SK-N-SH (cell line): ENCODE results near the gene ZNF335. TPM values are rescaled to one million over a fixed set of nuclear protein-coding genes. Genes with fewer than 3 reads are reported as not detected.
A peak's percentile ranks its signal among the peaks of the same experiment; 100 is the strongest.

Experiments
- CTCF ChIA-PET: fragments of 300-600, 350-600 bp; formaldehyde crosslinking; extraction: SDS; loops from one replicate; lab custom pipeline; 2021; lab: Yijun Ruan, JAX
- POLR2A ChIA-PET: fragments of 350-600 bp; sonication (Branson Sonifier 250); formaldehyde crosslinking; extraction: SDS; loops from one replicate; lab custom pipeline; 2020; ENCODE audit warnings: antibody characterized with exemption, inconsistent platforms; lab: Yijun Ruan, JAX
- DNase-seq: peaks from one replicate; pipeline ENCODE4 v3.0.0; 2012
- H2AFZ ChIP-seq: fragments of 200-600 bp; sonication (generic); 2 replicates; pipeline ENCODE4 v1.8.1; 2016; ENCODE audit warnings: antibody characterized with exemption, mild to moderate bottlenecking, low read depth
- H3F3A ChIP-seq: fragments of 200-600 bp; sonication (generic); replicated peaks from 2 replicates; pipeline ENCODE3; 2016; ENCODE audit warnings: antibody characterized with exemption, mild to moderate bottlenecking; ENCODE audit not compliant: insufficient read depth
- H3K27ac ChIP-seq, 2 experiments: fragments of 200-500 bp in 1 of 2; fragments of 200-600 bp in 1 of 2; sonication (Bioruptor generic) in 1 of 2; sonication (generic), shearing (Covaris generic) in 1 of 2; 2 replicates each; pipeline versions ENCODE4 v1.5.1 to v1.6.1; 2014 to 2016; ENCODE audit warnings: low read depth in 2 of 2, inconsistent platforms in 1 of 2, low read length in 1 of 2, mild to moderate bottlenecking in 1 of 2, mixed read lengths in 1 of 2
- H3K27me3 ChIP-seq: fragments of 200-600 bp; sonication (generic), shearing (Covaris generic); 2 replicates; pipeline ENCODE4 v1.6.1; 2016; ENCODE audit warnings: mixed run types; ENCODE audit not compliant: insufficient read depth
- H3K36me3 ChIP-seq, 2 experiments: fragments of 200-500 bp in 1 of 2; fragments of 200-600 bp in 1 of 2; sonication (Bioruptor generic) in 1 of 2; sonication (generic) in 1 of 2; replicated peaks in 1 of 2; 2 replicates each; pipeline versions ENCODE3 to v1.5.1; 2014 to 2016; ENCODE audit warnings: low read length in 1 of 2, mild to moderate bottlenecking in 1 of 2; ENCODE audit not compliant: insufficient read depth in 2 of 2, control insufficient read depth in 1 of 2
- H3K4me1 ChIP-seq, 2 experiments: fragments of 200-500 bp in 1 of 2; fragments of 200-600 bp in 1 of 2; sonication (Bioruptor generic) in 1 of 2; sonication (generic), shearing (Covaris generic) in 1 of 2; 2 replicates each; pipeline versions ENCODE4 v1.5.1 to v1.6.1; 2014 to 2016; ENCODE audit warnings: low read depth in 1 of 2, low read length in 1 of 2, mixed run types in 1 of 2; ENCODE audit not compliant: insufficient read depth in 2 of 2, control insufficient read depth in 1 of 2
- H3K4me2 ChIP-seq: fragments of 200-600 bp; sonication (generic), shearing (Covaris generic); 2 replicates; pipeline ENCODE4 v1.6.1; 2017; ENCODE audit warnings: mixed run types
- H3K4me3 ChIP-seq, 2 experiments: fragments of 200-500 bp in 1 of 2; fragments of 200-600 bp in 1 of 2; sonication (Bioruptor generic) in 1 of 2; sonication (generic), shearing (Covaris generic) in 1 of 2; 2 replicates each; pipeline versions ENCODE4 v1.5.1 to v1.8.1; 2014 to 2016; ENCODE audit warnings: low read depth in 2 of 2, inconsistent platforms in 1 of 2, low read length in 1 of 2, mild to moderate bottlenecking in 1 of 2, mixed read lengths in 1 of 2, moderate library complexity in 1 of 2
- H3K79me2 ChIP-seq: fragments of 200-600 bp; sonication (generic); 2 replicates; pipeline ENCODE4 v1.8.1; 2017; ENCODE audit warnings: mild to moderate bottlenecking; ENCODE audit not compliant: insufficient read depth
- H3K9ac ChIP-seq: fragments of 200-600 bp; sonication (generic); 2 replicates; pipeline ENCODE4 v1.6.1; 2017; ENCODE audit warnings: mixed run types
- H3K9me2 ChIP-seq: fragments of 200-600 bp; sonication (generic); 2 replicates; pipeline ENCODE4 v1.6.1; 2017; ENCODE audit warnings: mixed run types
- H3K9me3 ChIP-seq: fragments of 200-600 bp; sonication (generic); 2 replicates; pipeline ENCODE4 v1.6.1; 2017; ENCODE audit warnings: mixed run types, mild to moderate bottlenecking, moderate library complexity
- H4K20me1 ChIP-seq: fragments of 200-600 bp; sonication (generic); 2 replicates; pipeline ENCODE4 v1.6.1; 2017; ENCODE audit warnings: mild to moderate bottlenecking, mixed run types; ENCODE audit not compliant: insufficient read depth
- ELF1 ChIP-seq: IDR thresholded peaks from 2 replicates; pipeline ENCODE4 v1.4.0; 2012
- JUND ChIP-seq: IDR thresholded peaks from 2 replicates; pipeline ENCODE4 v1.4.0; 2012
- MAX ChIP-seq: IDR thresholded peaks from 2 replicates; pipeline ENCODE4 v1.4.0; 2012; ENCODE audit warnings: low read depth
- POLR2AphosphoS5 ChIP-seq: IDR thresholded peaks from 2 replicates; pipeline ENCODE4 v1.6.1; 2012; ENCODE audit warnings: low read depth, low read length
- RCOR1 ChIP-seq: fragments of 150-350 bp; IDR thresholded peaks from 2 replicates; pipeline ENCODE4 v1.6.1; 2017; ENCODE audit warnings: antibody characterized with exemption, low read length
- RXRA ChIP-seq: IDR thresholded peaks from 2 replicates; pipeline ENCODE4 v1.4.0; 2012; ENCODE audit warnings: low read depth, mild to moderate bottlenecking, borderline replicate concordance
- SIN3A ChIP-seq: IDR thresholded peaks from 2 replicates; pipeline ENCODE4 v1.6.1; 2012; ENCODE audit warnings: low read depth, mild to moderate bottlenecking, low read length, moderate library complexity, borderline replicate concordance
- SMC3 ChIP-seq: IDR thresholded peaks from 2 replicates; pipeline ENCODE4 v1.6.1; 2012; ENCODE audit warnings: low read depth, low read length, improper control_type of control experiment
- TAF1 ChIP-seq: IDR thresholded peaks from 2 replicates; pipeline ENCODE4 v1.6.1; 2012; ENCODE audit warnings: low read depth, mild to moderate bottlenecking, low read length, moderate library complexity, borderline replicate concordance
- TEAD4 ChIP-seq: IDR thresholded peaks from 2 replicates; pipeline ENCODE4 v1.4.0; 2012; ENCODE audit warnings: mild to moderate bottlenecking, borderline replicate concordance; ENCODE audit not compliant: insufficient read depth
- YY1 ChIP-seq: IDR thresholded peaks from 2 replicates; pipeline ENCODE4 v1.4.0; 2012; ENCODE audit warnings: low read depth, mild to moderate bottlenecking
- WGBS: methylation state at CpG from one replicate; pipeline ENCODE4 v1.1.6; 2017; ENCODE audit warnings: low lambda C conversion rate; 5-methylcytosine and 5-hydroxymethylcytosine counted together
- polyA plus RNA-seq, 3 experiments: library from polyadenylated mRNA; depleted of rRNA; stranded (reverse); fragments of >200 nt; gene quantifications; 2 replicates each; pipeline ENCODE4 v1.2.3, GENCODE V29; 2012
- TF ChIP-seq, protein P1 (sequence below): fragments of 200-600 bp; sonication (generic); IDR thresholded peaks from 2 replicates; pipeline ENCODE4 v1.6.1; 2017; ENCODE audit warnings: antibody characterized with exemption, mild to moderate bottlenecking, moderate library complexity
- TF ChIP-seq, protein P2 (sequence below): fragments of 150-350 bp; IDR thresholded peaks from 2 replicates; pipeline ENCODE4 v1.6.1; 2016; ENCODE audit warnings: mild to moderate bottlenecking, low read depth, low read length
- TF ChIP-seq, protein P3 (sequence below): IDR thresholded peaks from 2 replicates; pipeline ENCODE4; 2012

Gene ZNF335
- polyA plus RNA-seq, 1 of the 3 experiments (the other 2 are of a cell fraction): 11.7 TPM

GRCh38 chr20:45974896-45975565 lies 3.0 kb upstream of the ZNF335 start:
- H3K36me3 ChIP-seq: no peaks in the 10 kb centered on the region
- no peaks in the 10 kb centered on the region for H3K27me3 ChIP-seq
- no peak overlapping the region for H3K27ac ChIP-seq
- WGBS: 79% methylated on average over 7 of the region's 7 CpGs
- ChIA-PET POLR2A (no interaction called here), CTCF (interaction anchor here (0.6 to 8.7 kb wide), 5 partner anchors 12 to 90 kb away, joined by 3 to 60 read pairs (median 3); no protein-coding TSS in a partner anchor)
- no peak for DNase-seq
- no peak overlapping the region for H3K9ac ChIP-seq
- peaks cover 12% of the 10 kb centered on the region for H3F3A ChIP-seq
- no peaks in the 10 kb centered on the region for H4K20me1 ChIP-seq
- no peak overlapping the region for H3K4me2 ChIP-seq
- H3K4me1 ChIP-seq: peaks cover 4 to 12% of the 10 kb centered on the region in 2 experiments; a peak in 2 of 4 replicates
- no peak overlapping the region for H2AFZ ChIP-seq
- H3K9me3 ChIP-seq: no peaks in the 10 kb centered on the region
- TF ChIP-seq RCOR1: no peak
- no peak for TF ChIP-seq YY1
- no peak for TF ChIP-seq ELF1
- no peak for TF ChIP-seq TEAD4
- TF ChIP-seq, protein P1, sequence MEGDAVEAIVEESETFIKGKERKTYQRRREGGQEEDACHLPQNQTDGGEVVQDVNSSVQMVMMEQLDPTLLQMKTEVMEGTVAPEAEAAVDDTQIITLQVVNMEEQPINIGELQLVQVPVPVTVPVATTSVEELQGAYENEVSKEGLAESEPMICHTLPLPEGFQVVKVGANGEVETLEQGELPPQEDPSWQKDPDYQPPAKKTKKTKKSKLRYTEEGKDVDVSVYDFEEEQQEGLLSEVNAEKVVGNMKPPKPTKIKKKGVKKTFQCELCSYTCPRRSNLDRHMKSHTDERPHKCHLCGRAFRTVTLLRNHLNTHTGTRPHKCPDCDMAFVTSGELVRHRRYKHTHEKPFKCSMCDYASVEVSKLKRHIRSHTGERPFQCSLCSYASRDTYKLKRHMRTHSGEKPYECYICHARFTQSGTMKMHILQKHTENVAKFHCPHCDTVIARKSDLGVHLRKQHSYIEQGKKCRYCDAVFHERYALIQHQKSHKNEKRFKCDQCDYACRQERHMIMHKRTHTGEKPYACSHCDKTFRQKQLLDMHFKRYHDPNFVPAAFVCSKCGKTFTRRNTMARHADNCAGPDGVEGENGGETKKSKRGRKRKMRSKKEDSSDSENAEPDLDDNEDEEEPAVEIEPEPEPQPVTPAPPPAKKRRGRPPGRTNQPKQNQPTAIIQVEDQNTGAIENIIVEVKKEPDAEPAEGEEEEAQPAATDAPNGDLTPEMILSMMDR: no peak
- no peak for TF ChIP-seq MAX
- no peak for TF ChIP-seq RXRA
- no peak for TF ChIP-seq SMC3
- TF ChIP-seq, protein P2, sequence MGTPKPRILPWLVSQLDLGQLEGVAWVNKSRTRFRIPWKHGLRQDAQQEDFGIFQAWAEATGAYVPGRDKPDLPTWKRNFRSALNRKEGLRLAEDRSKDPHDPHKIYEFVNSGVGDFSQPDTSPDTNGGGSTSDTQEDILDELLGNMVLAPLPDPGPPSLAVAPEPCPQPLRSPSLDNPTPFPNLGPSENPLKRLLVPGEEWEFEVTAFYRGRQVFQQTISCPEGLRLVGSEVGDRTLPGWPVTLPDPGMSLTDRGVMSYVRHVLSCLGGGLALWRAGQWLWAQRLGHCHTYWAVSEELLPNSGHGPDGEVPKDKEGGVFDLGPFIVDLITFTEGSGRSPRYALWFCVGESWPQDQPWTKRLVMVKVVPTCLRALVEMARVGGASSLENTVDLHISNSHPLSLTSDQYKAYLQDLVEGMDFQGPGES: no peak
- TF ChIP-seq, all 33 proteins: peak for 0
- Histone ChIP-seq H3K9me2 (no peaks in the 10 kb centered on the region), H3K79me2 (peaks cover 16% of the 10 kb centered on the region), H3K4me3 (no peak overlapping the region)

DNA sequence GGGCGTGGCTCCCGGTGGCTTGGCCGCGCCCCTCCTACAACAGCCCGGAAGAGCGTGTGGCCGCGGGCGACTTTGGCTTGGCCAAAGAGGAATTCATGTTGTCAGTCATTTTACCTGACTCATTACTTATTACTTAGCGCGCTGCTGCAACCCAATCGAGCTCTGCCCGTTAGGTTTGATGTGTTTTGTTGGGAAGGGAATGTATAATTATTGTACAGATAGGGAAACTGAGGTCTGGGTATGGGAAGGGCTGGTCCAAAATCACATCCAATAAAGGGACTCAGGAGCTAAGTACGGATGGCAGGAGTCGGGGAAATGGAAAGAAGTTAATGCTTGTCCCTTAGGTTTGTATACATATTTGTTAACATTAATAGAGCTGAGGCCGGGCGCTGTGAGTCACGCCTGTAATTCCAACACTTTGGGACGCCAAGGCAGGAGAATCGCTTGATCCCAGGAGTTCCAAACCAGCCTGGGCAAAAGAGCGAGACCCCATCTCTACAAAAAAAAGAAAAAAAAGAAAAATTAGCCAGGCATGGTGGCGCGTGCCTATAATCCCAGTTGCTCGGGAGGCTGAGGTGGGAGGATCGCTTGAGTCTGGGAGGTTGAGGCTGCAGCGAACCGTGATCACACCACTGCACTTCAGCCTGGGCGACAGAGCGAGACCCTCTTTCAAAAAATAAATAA lies 639 bp upstream of the ZNF335 start:
- peaks cover 32% of the 10 kb centered on the region for H3K79me2 ChIP-seq
- WGBS: 62% methylated on average over 20 of the region's 29 CpGs
- H3K4me1 ChIP-seq: peaks cover 9 to 16% of the 10 kb centered on the region in 2 experiments; a peak in 2 of 4 replicates
- peak overlapping the region; percentile 97 for H3K4me2 ChIP-seq
- no peaks in the 10 kb centered on the region for H3K9me3 ChIP-seq
- peak overlapping the region; percentile 74 to 89 for H3K4me3 ChIP-seq
- POLR2A ChIA-PET: no interaction called here
- H3K36me3 ChIP-seq: peaks cover 6 to 15% of the 10 kb centered on the region in 2 experiments
- no peaks in the 10 kb centered on the region for H4K20me1 ChIP-seq
- no peaks in the 10 kb centered on the region for H3K9me2 ChIP-seq
- CTCF ChIA-PET: interaction anchor here (0.7 to 8.7 kb wide), 6 partner anchors 10 to 386 kb away, joined by 3 to 60 read pairs (median 3); no protein-coding TSS in a partner anchor
- peak overlapping the region; percentile 100; the same call in 1 of the 2 replicates for H3K9ac ChIP-seq
- no peaks in the 10 kb centered on the region for H3K27me3 ChIP-seq
- H2AFZ ChIP-seq: peak overlapping the region; percentile 96
- peaks cover 12% of the 10 kb centered on the region for H3F3A ChIP-seq
- peak overlapping the region; percentile 99 to 100; a peak in 3 of 4 replicates for H3K27ac ChIP-seq
- no peak for DNase-seq
- TF ChIP-seq POLR2AphosphoS5 (peak; percentile 50), ELF1 (peak; percentile 12), SIN3A (0 out of 2 replicates have a peak, but pooled peaks have one; percentile 5), JUND (no peak), TAF1 (0 out of 2 replicates have a peak, but pooled peaks have one; percentile 21)
- TF ChIP-seq, protein P2: no peak
- TF ChIP-seq, protein P3, sequence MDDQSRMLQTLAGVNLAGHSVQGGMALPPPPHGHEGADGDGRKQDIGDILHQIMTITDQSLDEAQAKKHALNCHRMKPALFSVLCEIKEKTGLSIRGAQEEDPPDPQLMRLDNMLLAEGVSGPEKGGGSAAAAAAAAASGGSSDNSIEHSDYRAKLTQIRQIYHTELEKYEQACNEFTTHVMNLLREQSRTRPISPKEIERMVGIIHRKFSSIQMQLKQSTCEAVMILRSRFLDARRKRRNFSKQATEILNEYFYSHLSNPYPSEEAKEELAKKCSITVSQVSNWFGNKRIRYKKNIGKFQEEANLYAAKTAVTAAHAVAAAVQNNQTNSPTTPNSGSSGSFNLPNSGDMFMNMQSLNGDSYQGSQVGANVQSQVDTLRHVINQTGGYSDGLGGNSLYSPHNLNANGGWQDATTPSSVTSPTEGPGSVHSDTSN: 0 out of 2 replicates have a peak, but pooled peaks have one; percentile 16
